Heart left ventricle (tissue), 13 donors: Measurements from ENCODE around the gene PSMD13.

Source experiments
- POLR2A ChIP-seq, 2 donors: fragments of 450-650 bp; IDR thresholded peaks; one replicate each; pipeline ENCODE4 v1.6.1; 2017; ENCODE audit warnings: antibody characterized with exemption in 2 of 2, mild to moderate bottlenecking in 2 of 2, moderate library complexity in 2 of 2
- TF ChIP-seq, protein P1 (sequence below), 12 donors: fragments of 200-600 bp; sonication (generic) in 4 of 12; IDR thresholded peaks; one replicate each; pipeline versions ENCODE4 v1.5.0 to v1.8.0; 2018 to 2022; ENCODE audit warnings: antibody characterized with exemption in 12 of 12, mild to moderate bottlenecking in 5 of 12
- donor health status: ischemic (EF 13 %, LVEDD 7.1; RV severe dilation, severe dysfunction).
- donor health status: DM: no; HTN: yes; CAD: no.
- donor health status: DM: no; HTN: no; CAD: no.
- donor health status: ischemic (EF 25% LVEDD 6.9; RV normal size, moderate dysfunction).
- donor health status: ischemic (EF 25% LVEDD 5.7; RV mildly dilated, moderate dysfunction).
- donor health status: ischemic (EF 35%, LVEDD 5.7; RV mildly dilated, moderate dysfunction).
- donor health status: nonischemic (EF 11% LVEDD 7.7; RV severe dilation, severe dysfunction).
- donor health status: DM: yes; HTN: yes; CAD: no.
- donor health status: PGD.
- donor health status: ischemic (EF 29% LVEDD 5.4; RV normal size, mild dysfunction).
- donor health status: nonischemic (EF 23%, LVEDD 6.1; RV moderate dilation, normal function).

- TF ChIP-seq, protein P1, sequence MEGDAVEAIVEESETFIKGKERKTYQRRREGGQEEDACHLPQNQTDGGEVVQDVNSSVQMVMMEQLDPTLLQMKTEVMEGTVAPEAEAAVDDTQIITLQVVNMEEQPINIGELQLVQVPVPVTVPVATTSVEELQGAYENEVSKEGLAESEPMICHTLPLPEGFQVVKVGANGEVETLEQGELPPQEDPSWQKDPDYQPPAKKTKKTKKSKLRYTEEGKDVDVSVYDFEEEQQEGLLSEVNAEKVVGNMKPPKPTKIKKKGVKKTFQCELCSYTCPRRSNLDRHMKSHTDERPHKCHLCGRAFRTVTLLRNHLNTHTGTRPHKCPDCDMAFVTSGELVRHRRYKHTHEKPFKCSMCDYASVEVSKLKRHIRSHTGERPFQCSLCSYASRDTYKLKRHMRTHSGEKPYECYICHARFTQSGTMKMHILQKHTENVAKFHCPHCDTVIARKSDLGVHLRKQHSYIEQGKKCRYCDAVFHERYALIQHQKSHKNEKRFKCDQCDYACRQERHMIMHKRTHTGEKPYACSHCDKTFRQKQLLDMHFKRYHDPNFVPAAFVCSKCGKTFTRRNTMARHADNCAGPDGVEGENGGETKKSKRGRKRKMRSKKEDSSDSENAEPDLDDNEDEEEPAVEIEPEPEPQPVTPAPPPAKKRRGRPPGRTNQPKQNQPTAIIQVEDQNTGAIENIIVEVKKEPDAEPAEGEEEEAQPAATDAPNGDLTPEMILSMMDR (IDR thresholded peaks at IDR 0.05), result no peak
- no peak for TF ChIP-seq POLR2A (IDR thresholded peaks at IDR 0.05)
Measured at GRCh38 chr11:215581-216037, 21.2 kb upstream of the PSMD13 start.
